Fibroblast of lung (primary cell): ENCODE results near the gene KCTD16.

ENCODE experiments used
- EZH2 ChIP-seq: IDR thresholded peaks from 2 replicates; pipeline ENCODE4 v1.5.1; 2012; ENCODE audit warnings: low read length, control low read depth, mild to moderate bottlenecking; ENCODE audit errors: missing control alignments
- TF ChIP-seq, protein P1 (sequence below), 2 donors: IDR thresholded peaks in 1 of 2; conservative IDR thresholded peaks in 1 of 2; 1 replicate in 1 of 2; 2 replicates in 1 of 2; pipeline ENCODE4 v1.5.1; 2011 to 2012; ENCODE audit warnings: low read length in 2 of 2, control low read depth in 1 of 2, inconsistent platforms in 1 of 2, low read depth in 1 of 2, mild to moderate bottlenecking in 1 of 2

DNA sequence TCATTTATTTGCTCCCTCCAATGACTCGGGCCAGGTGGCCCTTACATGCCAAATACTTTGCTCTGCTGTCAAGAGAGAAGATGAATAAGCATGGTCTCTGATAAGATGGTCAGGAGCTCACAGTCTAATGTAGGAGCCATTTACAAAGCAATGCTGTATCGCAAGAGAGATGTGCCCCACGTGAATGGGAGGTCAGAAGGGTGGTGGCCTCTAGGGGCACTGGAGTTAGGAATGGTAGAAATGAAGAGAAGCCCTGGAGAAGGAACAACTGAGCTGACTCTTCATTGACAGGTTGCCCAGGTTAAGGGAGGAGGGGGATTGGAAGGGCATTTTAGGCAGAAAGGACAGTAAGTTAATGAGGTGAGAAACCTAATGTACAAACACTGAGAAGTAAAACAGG lies 286.5 kb downstream of the KCTD16 start:
- TF ChIP-seq, protein P1, sequence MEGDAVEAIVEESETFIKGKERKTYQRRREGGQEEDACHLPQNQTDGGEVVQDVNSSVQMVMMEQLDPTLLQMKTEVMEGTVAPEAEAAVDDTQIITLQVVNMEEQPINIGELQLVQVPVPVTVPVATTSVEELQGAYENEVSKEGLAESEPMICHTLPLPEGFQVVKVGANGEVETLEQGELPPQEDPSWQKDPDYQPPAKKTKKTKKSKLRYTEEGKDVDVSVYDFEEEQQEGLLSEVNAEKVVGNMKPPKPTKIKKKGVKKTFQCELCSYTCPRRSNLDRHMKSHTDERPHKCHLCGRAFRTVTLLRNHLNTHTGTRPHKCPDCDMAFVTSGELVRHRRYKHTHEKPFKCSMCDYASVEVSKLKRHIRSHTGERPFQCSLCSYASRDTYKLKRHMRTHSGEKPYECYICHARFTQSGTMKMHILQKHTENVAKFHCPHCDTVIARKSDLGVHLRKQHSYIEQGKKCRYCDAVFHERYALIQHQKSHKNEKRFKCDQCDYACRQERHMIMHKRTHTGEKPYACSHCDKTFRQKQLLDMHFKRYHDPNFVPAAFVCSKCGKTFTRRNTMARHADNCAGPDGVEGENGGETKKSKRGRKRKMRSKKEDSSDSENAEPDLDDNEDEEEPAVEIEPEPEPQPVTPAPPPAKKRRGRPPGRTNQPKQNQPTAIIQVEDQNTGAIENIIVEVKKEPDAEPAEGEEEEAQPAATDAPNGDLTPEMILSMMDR (conservative IDR thresholded peaks at IDR 0.05 in 1 of 2, IDR thresholded peaks at IDR 0.05 in 1 of 2; ENCODE audit: low read depth in 1 of 2, low read length in 2 of 2) = no peak
- no peak for TF ChIP-seq EZH2
